Natural killer cell (primary cell): ENCODE measurements around the gene ZNF629. TPM values are rescaled to one million over a fixed set of nuclear protein-coding genes. Genes with fewer than 3 reads are reported as not detected.

Experiments used
- ATAC-seq, 3 donors: fragments of 150-1000 bp in 2 of 3; fragments of 200-7000 bp in 1 of 3; cut with Tn5 transposase; 1 replicate in 1 of 3; 2 replicates in 2 of 3; pipeline ENCODE4 v1.10.0; 2021; ENCODE audit warnings: mild to moderate bottlenecking in 2 of 3, moderate library complexity in 2 of 3
- DNase-seq, 2 donors: peaks; one replicate each; pipeline versions ENCODE4 v3.0.0 to v3.0.0-alpha.2; 2013 to 2021; ENCODE audit warnings: mixed read lengths in 1 of 2
- H3K27ac ChIP-seq: one replicate; pipeline ENCODE4 v1.5.1; 2013; ENCODE audit warnings: mild to moderate bottlenecking, low read length
- H3K27me3 ChIP-seq: one replicate; pipeline ENCODE4 v1.6.1; 2013; ENCODE audit warnings: low read length; ENCODE audit not compliant: control insufficient read depth, insufficient read depth
- H3K36me3 ChIP-seq: one replicate; pipeline ENCODE4 v1.6.1; 2013; ENCODE audit warnings: low read length; ENCODE audit not compliant: control insufficient read depth, insufficient read depth
- H3K4me1 ChIP-seq: one replicate; pipeline ENCODE4 v1.6.1; 2013; ENCODE audit warnings: low read length; ENCODE audit not compliant: control insufficient read depth, insufficient read depth
- H3K4me3 ChIP-seq: one replicate; pipeline ENCODE4 v1.5.1; 2013; ENCODE audit warnings: low read length
- H3K9me3 ChIP-seq: one replicate; pipeline ENCODE4 v1.6.1; 2013; ENCODE audit warnings: low read length; ENCODE audit not compliant: control insufficient read depth, insufficient read depth
- H3K27ac Mint-ChIP-seq, 2 donors: one replicate each; pipeline ENCODE4 v1.8.0; 2022; ENCODE audit warnings: mild to moderate bottlenecking in 2 of 2, mixed read lengths in 2 of 2, moderate library complexity in 1 of 2
- H3K27me3 Mint-ChIP-seq, 2 donors: one replicate each; pipeline ENCODE4 v1.8.0; 2022; ENCODE audit warnings: low read depth in 2 of 2, mixed read lengths in 2 of 2
- H3K36me3 Mint-ChIP-seq: one replicate; pipeline ENCODE4 v1.8.0; 2022; ENCODE audit warnings: mixed read lengths
- H3K4me1 Mint-ChIP-seq, 2 donors: one replicate each; pipeline ENCODE4 v1.8.0; 2022; ENCODE audit warnings: mixed read lengths in 2 of 2
- H3K4me3 Mint-ChIP-seq: one replicate; pipeline ENCODE4 v1.8.0; 2022; ENCODE audit warnings: mild to moderate bottlenecking, moderate library complexity, mixed read lengths
- H3K9me3 Mint-ChIP-seq, 2 donors: one replicate each; pipeline ENCODE4 v1.8.0; 2022; ENCODE audit warnings: mixed read lengths in 2 of 2
- CTCF ChIP-seq: fragments of 200-600 bp; IDR thresholded peaks from one replicate; pipeline ENCODE4 v1.8.0; 2022; ENCODE audit warnings: antibody characterized with exemption
- WGBS: methylation state at CpG from one replicate; pipeline ENCODE4 v1.1.7; 2013; ENCODE audit warnings: missing lambda C conversion rate; ENCODE audit not compliant: insufficient coverage; 5-methylcytosine and 5-hydroxymethylcytosine counted together
- intact Hi-C: fragments of 100-400 bp; cut with micrococcal nuclease; formaldehyde crosslinking; loops from one replicate; pipeline ENCODE4 v1.14.2; 2022
- total RNA-seq, 4 donors: library from RNA; stranded (reverse); fragments of 120-200 nt in 1 of 4; gene quantifications; one replicate each; pipeline versions ENCODE4 v1.2.3 to v1.2.4, GENCODE V29; 2013 to 2022

Gene ZNF629
- total RNA-seq, 3 donors from 2014 or later (not counting 1 experiment from before 2014, with no cell fraction given) = 0.96 to 1.9 (median 1.8) TPM

- H3K27ac ChIP-seq = no peak overlapping the region
- intact Hi-C loops = no loop called here
- no peak for ATAC-seq
- Mint-ChIP-seq H3K9me3 (no peaks in the 10 kb centered on the region), H3K36me3 (peaks cover 7% of the 10 kb centered on the region), H3K4me3 (no peak overlapping the region), H3K4me1 (no peaks in the 10 kb centered on the region), H3K27ac (no peak overlapping the region), H3K27me3 (no peaks in the 10 kb centered on the region)
- H3K4me1 ChIP-seq = no peaks in the 10 kb centered on the region
- H3K4me3 ChIP-seq = no peak overlapping the region
- no peaks in the 10 kb centered on the region for H3K27me3 ChIP-seq
- DNase-seq = no peak
- peaks cover 61% of the 10 kb centered on the region for H3K36me3 ChIP-seq
- no peak for TF ChIP-seq CTCF
- no peaks in the 10 kb centered on the region for H3K9me3 ChIP-seq
- WGBS = 87% methylated on average over 2 of the region's 3 CpGs
Measured at GRCh38 chr16:30731411-30731810, 55.6 kb downstream of the ZNF629 start.

GRCh38 chr16:30728899-30729672 is 57.9 kb downstream of the ZNF629 start:
- Histone ChIP-seq H3K36me3 (peaks cover 65% of the 10 kb centered on the region), H3K4me3 (no peak overlapping the region), H3K27ac (no peak overlapping the region), H3K27me3 (no peaks in the 10 kb centered on the region), H3K4me1 (peaks cover 4% of the 10 kb centered on the region), H3K9me3 (no peaks in the 10 kb centered on the region)
- Mint-ChIP-seq H3K4me3 (no peak overlapping the region), H3K27ac (peak overlapping the region in 1 of 2 donors; percentile 70), H3K36me3 (peaks cover 6% of the 10 kb centered on the region), H3K27me3 (no peaks in the 10 kb centered on the region), H3K4me1 (peaks cover 0 to 9% of the 10 kb centered on the region in 2 donors), H3K9me3 (no peaks in the 10 kb centered on the region)
- no peak for TF ChIP-seq CTCF
- DNase-seq (no peak), ATAC-seq (no peak)
- intact Hi-C loops = no loop called here
- 88% methylated on average over 16 of the region's 17 CpGs for whole genome bisulfite sequencing

Other genes with a start within 250 kb of the ZNF629 start
- gene ZNF764, start 228.8 kb downstream of the ZNF629 start, total RNA-seq = 10 to 100 TPM in 2 of 3 donors, 1 to 10 TPM in 1; 9.6 to 13.0 (median 11.7) TPM
- 10 to 100 TPM; 10.1 to 16.9 (median 16.5) TPM for gene ZNF688, start 215.5 kb downstream of the ZNF629 start, total RNA-seq
- gene ZNF785, start 201.5 kb downstream of the ZNF629 start, total RNA-seq = 10 to 100 TPM in 2 of 3 donors, 1 to 10 TPM in 1; 7.5 to 15.2 (median 10.4) TPM
- 1 to 10 TPM; 8.8 to 9.3 (median 9.1) TPM for gene ZNF689, start 176.8 kb downstream of the ZNF629 start, total RNA-seq
- 100 to 1,000 TPM in 2 of 3 donors, 10 to 100 TPM in 1; 81.0 to 110 (median 101) TPM for gene PRR14, start 136.2 kb downstream of the ZNF629 start, total RNA-seq
- 100 to 1,000 TPM; 158 to 182 (median 172) TPM for gene FBRS, start 128.8 kb downstream of the ZNF629 start, total RNA-seq
- 10 to 100 TPM; 78.8 to 99.0 (median 89.3) TPM for gene SRCAP, start 88.0 kb downstream of the ZNF629 start, total RNA-seq
- gene PHKG2, start 38.8 kb downstream of the ZNF629 start, total RNA-seq = 10 to 100 TPM; 50.5 to 86.1 (median 64.8) TPM
- gene CFAP119, start 25.1 kb downstream of the ZNF629 start, total RNA-seq = 1 to 10 TPM; 3.4 to 5.1 (median 4.9) TPM
- gene RNF40, start 24.9 kb downstream of the ZNF629 start, total RNA-seq = 100 to 1,000 TPM; 153 to 167 (median 161) TPM
- gene BCL7C, start 106.9 kb upstream of the ZNF629 start, total RNA-seq = 10 to 100 TPM; 25.1 to 28.5 (median 27.4) TPM
- gene CTF1, start 109.4 kb upstream of the ZNF629 start, total RNA-seq = under 1 TPM; 0.45 to 0.60 (median 0.47) TPM
- 10 to 100 TPM; 10.1 to 13.3 (median 12.4) TPM for gene FBXL19, start 136.4 kb upstream of the ZNF629 start, total RNA-seq
- 10 to 100 TPM; 10.8 to 19.8 (median 12.8) TPM for gene ORAI3, start 161.9 kb upstream of the ZNF629 start, total RNA-seq
- gene SETD1A, start 170.5 kb upstream of the ZNF629 start, total RNA-seq = 10 to 100 TPM; 32.9 to 34.5 (median 33.9) TPM
- gene HSD3B7, start 198.0 kb upstream of the ZNF629 start, total RNA-seq = 1 to 10 TPM in 1 of 3 donors, under 1 TPM in 2; 0.26 to 2.1 (median 0.39) TPM
- gene STX1B, start 223.4 kb upstream of the ZNF629 start, total RNA-seq = 1 to 10 TPM in 1 of 3 donors, under 1 TPM in 2; 0.14 to 1.6 (median 0.32) TPM
- 100 to 1,000 TPM; 128 to 145 (median 133) TPM for gene STX4, start 246.4 kb upstream of the ZNF629 start, total RNA-seq